ENCODE data around the gene THSD7B.

DNA sequence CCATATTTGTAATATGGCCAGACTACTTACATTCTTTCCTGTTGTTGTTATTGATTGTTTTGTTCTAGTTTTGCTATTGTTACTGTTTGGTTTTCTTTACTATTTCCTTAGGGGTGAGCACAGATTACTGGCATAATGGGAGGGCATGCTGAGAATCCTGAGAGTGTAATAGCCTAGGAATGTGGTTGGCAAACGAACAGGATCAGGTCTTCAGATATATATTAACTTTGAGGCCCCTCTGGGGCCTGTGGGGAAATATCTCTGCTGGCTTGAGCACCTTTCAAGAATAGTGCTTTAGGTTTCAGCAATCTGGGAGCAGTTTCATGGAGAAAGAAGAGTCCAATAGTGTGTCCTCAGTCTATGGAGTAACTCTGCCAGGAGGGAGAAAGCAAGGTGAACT is 144.4 kb downstream of the THSD7B start:
- no peak for TF ChIP-seq POLR2A (IDR thresholded peaks at IDR 0.05; ENCODE audit: low read depth)
- no peak for TF ChIP-seq POLR2AphosphoS5 (IDR thresholded peaks at IDR 0.05)
- TF ChIP-seq, protein P1, sequence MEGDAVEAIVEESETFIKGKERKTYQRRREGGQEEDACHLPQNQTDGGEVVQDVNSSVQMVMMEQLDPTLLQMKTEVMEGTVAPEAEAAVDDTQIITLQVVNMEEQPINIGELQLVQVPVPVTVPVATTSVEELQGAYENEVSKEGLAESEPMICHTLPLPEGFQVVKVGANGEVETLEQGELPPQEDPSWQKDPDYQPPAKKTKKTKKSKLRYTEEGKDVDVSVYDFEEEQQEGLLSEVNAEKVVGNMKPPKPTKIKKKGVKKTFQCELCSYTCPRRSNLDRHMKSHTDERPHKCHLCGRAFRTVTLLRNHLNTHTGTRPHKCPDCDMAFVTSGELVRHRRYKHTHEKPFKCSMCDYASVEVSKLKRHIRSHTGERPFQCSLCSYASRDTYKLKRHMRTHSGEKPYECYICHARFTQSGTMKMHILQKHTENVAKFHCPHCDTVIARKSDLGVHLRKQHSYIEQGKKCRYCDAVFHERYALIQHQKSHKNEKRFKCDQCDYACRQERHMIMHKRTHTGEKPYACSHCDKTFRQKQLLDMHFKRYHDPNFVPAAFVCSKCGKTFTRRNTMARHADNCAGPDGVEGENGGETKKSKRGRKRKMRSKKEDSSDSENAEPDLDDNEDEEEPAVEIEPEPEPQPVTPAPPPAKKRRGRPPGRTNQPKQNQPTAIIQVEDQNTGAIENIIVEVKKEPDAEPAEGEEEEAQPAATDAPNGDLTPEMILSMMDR (IDR thresholded peaks at IDR 0.05) = no peak
- no peak for TF ChIP-seq EP300 (IDR thresholded peaks at IDR 0.05)

Data from esophagus muscularis mucosa (tissue), 4 donors.